Cardiac fibroblast (primary cell): ENCODE data around the gene ADGB.

Experiments
- DNase-seq, 2 donors: peaks; one replicate each; pipeline versions ENCODE4 v3.0.0 to v3.0.0-alpha.2; 2010; ENCODE audit warnings: low read depth in 2 of 2
- H3K4me3 ChIP-seq, 2 donors: replicated peaks in 1 of 2; 1 replicate in 1 of 2; 2 replicates in 1 of 2; pipeline ENCODE4 v1.5.1; 2011; ENCODE audit warnings: low read depth in 2 of 2, low read length in 2 of 2, mild to moderate bottlenecking in 2 of 2, moderate library complexity in 1 of 2
- TF ChIP-seq, protein P1 (sequence below): IDR thresholded peaks from one replicate; pipeline ENCODE4 v1.5.1; 2011; ENCODE audit warnings: low read depth, mild to moderate bottlenecking, low read length, inconsistent platforms

Gene ADGB

DNA sequence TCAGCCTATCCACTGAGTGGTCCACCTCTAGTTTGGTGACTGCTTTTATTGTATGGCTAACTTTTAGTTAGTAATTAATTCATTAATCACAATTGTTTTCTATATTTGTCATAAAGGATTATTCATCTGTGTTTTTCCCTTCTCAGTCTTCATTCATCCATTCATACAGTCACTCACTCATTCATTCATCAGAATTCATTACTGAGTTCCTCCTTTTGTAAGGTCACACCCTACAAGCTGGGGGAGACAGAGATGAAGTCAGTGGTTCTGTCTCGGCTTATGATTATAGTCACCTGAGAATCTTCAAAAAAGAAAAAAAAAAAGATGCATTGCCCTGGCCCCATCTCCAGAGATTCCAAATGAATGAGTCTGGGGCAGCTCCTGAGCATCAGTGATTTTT lies 257.1 kb downstream of the ADGB start:
- no peak for DNase-seq
- TF ChIP-seq, protein P1, sequence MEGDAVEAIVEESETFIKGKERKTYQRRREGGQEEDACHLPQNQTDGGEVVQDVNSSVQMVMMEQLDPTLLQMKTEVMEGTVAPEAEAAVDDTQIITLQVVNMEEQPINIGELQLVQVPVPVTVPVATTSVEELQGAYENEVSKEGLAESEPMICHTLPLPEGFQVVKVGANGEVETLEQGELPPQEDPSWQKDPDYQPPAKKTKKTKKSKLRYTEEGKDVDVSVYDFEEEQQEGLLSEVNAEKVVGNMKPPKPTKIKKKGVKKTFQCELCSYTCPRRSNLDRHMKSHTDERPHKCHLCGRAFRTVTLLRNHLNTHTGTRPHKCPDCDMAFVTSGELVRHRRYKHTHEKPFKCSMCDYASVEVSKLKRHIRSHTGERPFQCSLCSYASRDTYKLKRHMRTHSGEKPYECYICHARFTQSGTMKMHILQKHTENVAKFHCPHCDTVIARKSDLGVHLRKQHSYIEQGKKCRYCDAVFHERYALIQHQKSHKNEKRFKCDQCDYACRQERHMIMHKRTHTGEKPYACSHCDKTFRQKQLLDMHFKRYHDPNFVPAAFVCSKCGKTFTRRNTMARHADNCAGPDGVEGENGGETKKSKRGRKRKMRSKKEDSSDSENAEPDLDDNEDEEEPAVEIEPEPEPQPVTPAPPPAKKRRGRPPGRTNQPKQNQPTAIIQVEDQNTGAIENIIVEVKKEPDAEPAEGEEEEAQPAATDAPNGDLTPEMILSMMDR, result no peak
- no peak overlapping the region for H3K4me3 ChIP-seq

DNA sequence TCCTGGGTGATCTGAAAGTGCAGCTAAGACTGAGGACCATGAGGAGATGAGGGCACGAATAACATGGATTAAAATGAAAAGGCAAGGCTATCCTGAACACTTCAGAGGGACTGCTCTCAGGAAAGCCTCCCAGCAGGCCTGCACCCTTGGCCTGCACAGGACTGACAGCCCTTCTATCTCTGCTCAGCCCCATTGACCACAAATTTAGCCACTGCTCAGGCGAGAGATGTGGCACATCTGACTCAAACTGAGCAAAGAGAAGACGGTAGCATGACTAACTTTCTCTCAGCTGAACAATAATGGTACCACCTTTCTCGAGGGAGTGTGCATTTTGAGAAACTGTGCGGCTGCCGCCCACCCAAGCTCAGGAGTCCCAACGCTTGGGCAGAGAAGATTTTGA lies 257.5 kb downstream of the ADGB start:
- TF ChIP-seq, protein P1, result no peak
- no peak for DNase-seq
- H3K4me3 ChIP-seq, result no peak overlapping the region

DNA sequence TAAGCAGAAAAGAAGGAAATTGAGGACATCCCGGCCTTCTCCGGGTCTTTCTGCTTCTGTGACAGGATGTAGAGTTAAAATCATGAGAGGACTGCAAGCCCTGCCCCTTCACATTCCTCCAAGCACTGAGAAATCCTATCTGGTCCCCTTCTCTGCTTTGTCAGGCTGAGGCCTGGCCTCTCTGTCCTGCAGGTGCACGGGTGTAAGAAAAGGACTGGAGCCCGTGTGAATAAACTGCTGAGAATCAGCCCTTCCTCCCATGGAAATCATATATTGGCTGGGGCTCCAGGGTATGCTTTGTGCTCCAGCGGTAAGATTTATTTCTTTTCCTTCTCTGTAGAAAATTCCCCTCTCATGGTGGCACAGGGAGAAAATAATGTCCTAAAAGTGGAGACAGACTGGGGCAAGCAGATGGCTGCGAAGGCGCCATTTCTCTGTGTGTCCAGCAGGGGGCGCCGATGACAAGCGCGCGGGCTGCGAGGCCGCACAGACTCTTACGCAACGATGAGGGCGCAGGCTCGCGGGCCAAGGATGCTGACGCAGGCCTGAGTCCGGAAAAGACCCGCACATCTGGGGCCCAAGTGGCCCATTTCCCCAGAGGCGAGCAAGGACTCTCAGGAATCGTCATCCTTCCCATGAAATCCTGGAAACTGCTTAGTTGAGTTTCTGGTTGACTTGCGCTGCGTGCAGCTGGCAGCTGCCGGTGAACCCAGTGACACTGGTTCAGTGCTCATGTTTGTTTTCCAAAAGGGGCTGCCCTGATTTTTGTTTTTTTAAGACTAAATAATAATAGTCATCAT lies 258.6 kb downstream of the ADGB start:
- H3K4me3 ChIP-seq, result peak overlapping the region; percentile 12 to 30
- DNase-seq, result peak; percentile 94 to 95
- TF ChIP-seq, protein P1, result peak; percentile 97

DNA sequence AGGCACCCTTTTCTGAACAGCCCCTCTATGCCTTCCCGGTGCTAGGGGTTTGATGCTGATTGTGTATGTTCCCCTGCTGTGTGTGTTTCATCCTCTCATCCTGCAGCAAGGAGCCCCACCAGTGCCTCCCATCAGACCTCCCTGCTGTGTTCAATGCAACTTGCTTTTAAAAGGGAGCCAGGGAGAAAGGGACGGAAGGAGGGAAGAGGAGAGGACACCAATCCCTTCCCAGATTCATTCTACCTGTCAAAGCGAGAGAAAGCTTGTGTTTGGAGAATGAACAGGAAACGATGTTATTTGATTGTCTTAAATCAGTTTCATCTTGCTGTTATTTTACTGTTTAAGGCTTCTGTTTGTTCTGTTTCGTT lies 259.2 kb downstream of the ADGB start:
- peak overlapping the region in 1 of 2 donors; percentile 30 for H3K4me3 ChIP-seq
- TF ChIP-seq, protein P1, result no peak
- no peak for DNase-seq

DNA sequence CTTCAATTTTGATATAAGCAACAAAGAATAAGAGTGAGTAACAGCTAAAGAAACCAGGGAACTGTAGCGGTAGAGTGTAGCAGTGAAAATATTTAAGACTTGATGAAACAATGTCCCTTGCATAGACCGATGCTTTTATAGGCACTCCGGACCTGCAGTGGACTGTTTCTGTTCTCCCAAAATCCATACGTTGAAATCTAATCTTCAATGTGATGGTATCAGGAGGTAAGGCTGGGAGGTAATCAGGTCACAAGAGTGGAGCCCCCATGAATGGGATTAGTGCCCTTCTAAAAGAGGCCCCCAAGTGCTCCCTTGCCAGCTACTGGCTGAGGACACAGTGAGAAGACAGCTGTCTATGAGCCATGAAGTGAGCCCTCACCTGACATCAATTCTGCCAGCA lies 260.4 kb downstream of the ADGB start:
- H3K4me3 ChIP-seq, result no peak overlapping the region
- DNase-seq, result no peak
- TF ChIP-seq, protein P1, result no peak

DNA sequence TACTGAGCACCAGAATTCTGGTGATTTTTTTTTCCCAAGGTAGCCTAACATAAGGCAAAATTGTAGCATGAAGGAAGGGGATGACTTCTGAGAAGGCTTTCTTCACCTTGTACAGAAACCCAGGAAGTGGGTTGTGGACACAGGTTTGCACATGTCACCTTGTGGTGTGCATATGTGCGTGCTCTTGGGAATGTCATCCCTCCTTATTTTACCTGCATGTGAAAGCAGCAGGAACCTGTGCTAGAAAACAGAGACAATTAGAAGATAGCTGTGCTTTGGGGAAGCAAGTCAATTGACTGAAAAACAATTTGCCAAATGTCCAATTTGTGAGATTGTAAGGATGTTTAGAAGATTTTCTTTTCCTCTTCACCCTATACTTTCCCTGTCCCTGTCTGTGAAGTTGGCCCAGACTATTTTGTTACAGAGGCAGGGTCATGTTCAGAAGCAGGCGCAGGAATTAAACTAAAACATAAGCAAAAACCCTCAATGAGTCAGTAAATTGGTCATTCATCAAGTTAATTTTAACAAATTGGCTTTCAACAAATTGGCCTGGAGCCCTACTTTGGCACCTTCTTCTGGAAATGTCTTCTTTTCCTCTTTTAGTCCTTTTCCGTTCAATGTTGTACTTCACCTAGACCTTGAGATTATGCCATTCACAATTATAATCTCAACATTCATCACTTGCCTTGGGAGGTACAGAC lies 261.2 kb downstream of the ADGB start:
- DNase-seq, result peak in 1 of 2 donors; percentile 13

More for the DNA sequence above, 261.2 kb downstream of the ADGB start:
- TF ChIP-seq, protein P1, result no peak
- H3K4me3 ChIP-seq, result no peak overlapping the region
